ENCODE results near the gene USP49.

The USP49 gene

DNA sequence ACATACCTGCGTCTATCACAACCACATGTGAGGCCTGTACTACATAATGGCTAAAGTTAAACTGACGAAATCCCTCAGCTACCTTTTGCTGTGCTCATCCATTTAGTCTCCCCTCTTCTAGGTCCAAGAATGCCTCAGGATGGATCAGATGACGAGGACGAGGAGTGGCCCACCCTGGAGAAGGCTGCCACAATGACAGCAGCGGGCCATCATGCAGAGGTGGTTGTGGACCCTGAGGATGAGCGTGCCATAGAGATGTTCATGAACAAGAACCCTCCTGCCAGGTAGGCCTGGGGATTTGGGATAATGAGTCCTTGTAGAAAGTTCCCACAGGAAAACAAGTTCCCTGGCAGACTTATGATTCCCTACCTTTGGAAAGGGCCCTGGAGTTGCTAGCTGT is 32.1 kb upstream of the USP49 start:
- FAIRE-seq, result no peak

DNA sequence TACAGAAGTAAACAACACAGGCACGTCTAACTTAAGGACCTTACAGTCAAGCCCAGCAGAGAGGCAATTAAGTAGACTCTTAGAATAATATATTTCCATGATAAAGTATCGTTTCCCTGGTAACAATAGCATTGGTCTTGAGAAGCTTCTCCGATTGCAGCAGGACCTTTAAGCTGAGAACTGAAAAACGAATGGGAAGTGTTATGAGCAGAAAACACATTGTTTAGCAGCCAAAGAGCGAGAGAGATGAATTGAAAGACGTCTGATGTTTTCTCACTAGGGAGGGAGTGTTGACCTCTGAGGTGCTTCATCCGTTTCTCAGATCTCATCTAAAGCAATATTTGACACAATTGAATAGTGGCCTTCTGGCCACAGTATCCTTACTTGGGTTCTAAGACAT is 27.0 kb upstream of the USP49 start:
- no peak for FAIRE-seq

DNA sequence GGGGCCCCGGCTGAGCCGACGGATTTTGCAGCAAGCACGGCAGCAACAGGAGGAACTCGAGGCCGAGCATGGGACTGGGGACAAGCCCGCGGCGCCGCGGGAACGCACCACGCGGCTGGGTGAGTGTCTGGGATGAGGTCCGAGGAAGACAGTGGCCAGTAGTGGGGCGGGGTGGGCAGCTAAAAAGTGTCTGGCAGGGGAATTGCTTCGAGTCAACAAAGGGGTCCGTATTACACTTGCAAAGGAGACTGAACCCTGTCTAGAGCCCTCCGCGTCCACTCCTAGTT is 26.5 kb upstream of the USP49 start:
- no peak for FAIRE-seq

DNA sequence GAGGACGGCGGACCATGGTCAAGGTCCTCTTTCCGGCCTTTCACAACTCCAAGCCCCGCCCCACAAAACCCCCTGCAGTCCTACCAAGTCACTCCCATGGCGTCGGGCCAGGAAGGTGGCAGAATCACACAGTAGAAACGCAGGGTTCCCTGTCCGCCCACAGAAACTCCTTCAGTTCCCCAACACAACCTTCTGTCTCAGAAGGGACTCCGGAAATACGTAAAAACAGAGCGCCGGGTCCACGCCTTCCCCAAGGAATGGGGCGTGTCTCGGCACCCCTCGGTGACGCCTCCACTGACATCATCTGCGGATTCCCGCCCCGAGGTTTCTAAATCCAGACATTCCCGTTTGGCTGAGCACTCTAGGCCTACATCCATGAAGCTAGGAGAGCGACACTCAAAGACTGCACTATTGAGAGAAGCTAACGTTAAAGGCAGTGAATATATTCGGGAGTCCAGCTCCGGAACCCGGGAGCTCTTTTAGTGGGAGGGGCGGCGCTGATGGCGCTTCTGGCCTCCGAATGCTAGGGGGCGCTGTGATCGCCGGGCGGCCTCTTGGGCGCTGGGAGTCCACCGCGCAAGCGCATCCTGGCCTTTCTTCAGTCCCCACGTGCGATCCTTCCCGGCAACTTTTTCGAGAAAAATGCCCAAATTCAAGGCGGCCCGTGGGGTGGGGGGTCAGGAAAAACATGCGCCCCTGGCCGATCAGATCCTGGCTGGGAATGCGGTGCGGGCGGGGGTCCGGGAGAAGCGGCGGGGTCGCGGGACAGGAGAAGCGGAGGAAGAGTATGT is 25.9 kb upstream of the USP49 start, which contains the start of the genes BYSL and MED20:
TSS of gene BYSL (plus strand) at position 579 of the 791 bp plus-strand sequence. CDS start at position 643, 64 bp downstream.
TSS of gene MED20 (minus strand) at position 219 of the 791 bp plus-strand sequence. CDS start at position 98, 121 bp downstream.
- FAIRE-seq, result no peak

DNA sequence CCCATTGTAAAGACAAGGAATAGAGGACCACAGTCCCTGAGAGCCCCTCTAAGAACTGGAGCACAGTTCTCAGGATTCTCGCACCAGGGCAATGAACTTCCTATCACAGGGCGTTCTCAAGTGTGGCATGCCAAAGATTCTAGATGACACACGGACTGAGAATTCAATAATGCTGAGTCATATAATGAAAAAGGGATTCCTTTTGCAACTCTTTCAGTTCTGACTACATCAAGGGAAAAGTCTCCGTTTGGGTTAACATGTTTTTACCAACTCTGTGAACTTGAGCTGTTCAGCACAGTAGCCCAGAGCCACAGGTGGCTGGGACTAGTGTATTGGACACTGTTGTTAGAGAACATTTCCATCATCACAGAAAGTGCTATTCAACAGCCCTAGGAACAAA is 22.4 kb upstream of the USP49 start:
- FAIRE-seq, result no peak

DNA sequence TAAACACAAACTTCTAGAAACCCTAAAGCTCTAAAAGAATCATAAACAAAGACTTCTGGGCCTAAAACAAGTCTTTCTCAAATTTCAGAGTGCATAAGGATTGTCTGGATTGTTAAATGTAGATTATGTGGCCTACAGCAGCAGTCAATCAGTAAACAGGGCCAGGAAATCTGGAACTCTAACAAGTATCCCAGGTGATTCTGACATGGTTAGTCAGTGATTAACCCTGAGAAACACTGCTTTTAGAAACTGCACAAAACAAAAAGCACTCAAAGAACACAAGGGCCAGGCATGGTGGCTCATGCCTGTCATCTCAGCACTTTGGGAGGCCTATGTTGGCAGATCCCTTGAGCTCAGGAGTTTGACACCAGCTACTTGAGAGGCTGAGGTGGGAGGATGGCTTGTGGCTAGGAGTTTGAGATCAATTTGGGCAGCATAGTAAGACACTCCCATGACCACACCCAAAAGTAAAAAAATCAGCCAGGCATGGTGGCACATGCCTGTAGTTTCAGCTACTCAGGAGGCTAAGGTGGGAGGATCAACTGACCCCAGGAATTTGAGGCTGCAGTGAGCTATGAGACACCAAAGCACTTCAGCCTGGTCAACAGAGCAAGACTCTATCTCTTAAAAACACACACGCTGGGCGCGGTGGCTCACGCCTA is 19.8 kb upstream of the USP49 start:
- FAIRE-seq, result no peak

GRCh38 chr6:41914343-41914742 is 19.2 kb upstream of the USP49 start:
- FAIRE-seq, result no peak

- no peak for FAIRE-seq
These were observed 14.6 kb upstream of the USP49 start for GRCh38 chr6:41909727-41910126.

GRCh38 chr6:41901882-41902519 is 6.8 kb upstream of the USP49 start:
- FAIRE-seq, result no peak

GRCh38 chr6:41900861-41901260 is 5.7 kb upstream of the USP49 start:
- no peak for FAIRE-seq

- no peak for FAIRE-seq
These were observed 1.1 kb upstream of the USP49 start for GRCh38 chr6:41896281-41896680.

DNA sequence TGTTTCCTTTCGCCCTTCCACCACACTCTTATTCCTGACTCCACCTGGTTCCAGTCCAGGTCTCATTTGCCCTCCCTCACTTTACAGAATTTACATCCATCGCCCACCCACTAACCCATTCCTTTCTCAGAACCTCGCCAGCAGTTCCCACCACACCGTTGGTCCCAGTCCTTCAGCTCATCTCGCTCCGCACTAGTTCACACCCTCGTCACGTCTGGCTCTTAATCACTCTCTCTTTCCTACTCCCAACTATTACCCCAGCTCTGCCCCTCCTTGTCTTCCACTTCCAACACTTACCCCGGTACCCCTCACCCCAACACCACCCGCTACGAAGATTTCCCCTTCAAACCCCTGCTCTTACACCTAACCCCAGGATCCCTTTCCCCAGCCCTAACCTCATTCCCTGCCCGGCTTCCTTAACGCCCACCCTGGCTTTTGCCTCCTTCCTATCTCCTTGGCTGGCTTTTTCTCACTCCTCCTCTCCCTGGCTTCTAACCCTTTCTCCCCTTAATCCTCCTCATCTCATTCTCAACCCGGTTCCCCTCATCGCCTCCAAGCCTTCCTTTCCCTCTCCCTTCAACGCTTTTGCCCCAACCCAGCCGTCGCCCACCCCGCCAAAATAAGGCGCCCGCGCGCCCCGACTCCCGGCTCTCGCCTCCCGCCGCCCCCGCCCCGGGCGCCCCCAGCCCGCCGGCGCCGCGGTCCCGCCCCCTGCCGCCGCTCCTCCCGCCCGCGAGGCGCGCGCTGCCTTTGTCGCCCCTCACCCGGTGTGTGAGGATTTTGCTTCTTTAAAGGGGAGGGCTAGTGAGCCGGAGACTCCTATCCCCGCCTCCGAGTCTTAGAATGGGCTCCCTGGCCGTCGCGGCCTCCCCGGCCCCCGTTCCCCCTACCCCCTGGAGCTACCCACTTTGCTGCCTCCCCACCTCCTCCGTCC is 542 bp downstream of the USP49 start:
- FAIRE-seq, result no peak

- no peak for FAIRE-seq
These were observed 2.1 kb downstream of the USP49 start for GRCh38 chr6:41892921-41893564.

DNA sequence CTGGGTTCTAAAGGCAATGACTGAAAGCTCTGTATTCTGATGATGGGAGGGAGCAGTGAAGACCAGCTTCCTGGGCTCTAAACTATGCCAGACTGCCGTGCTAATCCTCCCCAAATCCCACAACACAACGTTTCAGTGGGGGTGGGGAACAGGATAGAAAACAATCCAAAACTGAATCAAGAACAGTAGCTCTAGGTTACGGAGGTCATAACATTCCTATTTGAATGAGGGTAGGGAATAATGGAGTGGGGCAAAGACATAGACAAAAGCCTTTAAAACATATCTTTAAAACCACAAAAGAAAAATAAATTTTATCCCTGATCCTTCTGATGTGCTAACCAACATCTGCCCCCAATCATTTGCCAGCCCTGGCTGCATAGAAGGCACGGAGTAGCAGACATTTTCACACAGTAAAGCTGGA is 7.8 kb downstream of the USP49 start:
- FAIRE-seq, result no peak

GRCh38 chr6:41885930-41886329 is 9.2 kb downstream of the USP49 start:
- no peak for FAIRE-seq

- FAIRE-seq, result no peak
These were observed 10.2 kb downstream of the USP49 start for GRCh38 chr6:41884957-41885356.

DNA sequence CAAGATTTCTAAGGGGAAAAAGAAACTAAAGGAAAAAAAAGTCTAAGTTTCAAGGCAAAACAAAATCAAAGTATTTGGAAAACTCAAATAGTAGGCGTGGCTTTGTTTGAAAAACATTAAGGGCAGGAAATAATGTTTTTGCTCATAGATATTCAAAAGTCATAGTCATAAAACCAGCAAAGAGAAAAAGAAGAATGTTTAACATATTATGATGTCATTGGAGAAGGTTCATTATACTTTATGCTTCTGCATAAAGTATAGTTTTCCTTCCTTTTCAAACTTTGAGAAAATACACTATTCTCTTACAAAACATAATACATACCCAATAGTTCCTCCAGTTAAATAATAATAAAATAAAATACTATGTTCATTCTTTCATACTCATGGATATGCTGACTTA is 13.7 kb downstream of the USP49 start:
- no peak for FAIRE-seq

DNA sequence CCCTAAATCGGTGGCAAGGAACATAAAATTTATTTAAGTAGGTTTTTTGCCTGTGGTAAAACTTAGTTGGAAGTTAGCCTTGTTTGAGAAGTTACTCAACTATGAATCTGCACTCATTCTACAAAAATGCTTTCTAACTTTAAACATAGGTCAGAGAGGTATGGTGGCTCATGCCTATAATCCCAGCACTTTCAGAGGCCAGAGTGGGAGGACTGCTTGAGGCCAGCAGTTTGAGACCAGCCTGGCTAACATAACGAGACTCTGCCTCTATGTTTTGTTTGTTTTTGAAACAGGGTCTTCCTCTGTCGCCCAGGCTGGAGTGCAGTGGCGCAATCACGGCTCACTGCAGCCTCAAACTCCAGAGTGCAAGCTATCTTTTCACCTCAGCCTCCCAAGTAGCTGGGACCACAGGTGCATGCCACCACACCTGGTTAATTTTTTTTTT is 16.2 kb downstream of the USP49 start:
- no peak for FAIRE-seq

DNA sequence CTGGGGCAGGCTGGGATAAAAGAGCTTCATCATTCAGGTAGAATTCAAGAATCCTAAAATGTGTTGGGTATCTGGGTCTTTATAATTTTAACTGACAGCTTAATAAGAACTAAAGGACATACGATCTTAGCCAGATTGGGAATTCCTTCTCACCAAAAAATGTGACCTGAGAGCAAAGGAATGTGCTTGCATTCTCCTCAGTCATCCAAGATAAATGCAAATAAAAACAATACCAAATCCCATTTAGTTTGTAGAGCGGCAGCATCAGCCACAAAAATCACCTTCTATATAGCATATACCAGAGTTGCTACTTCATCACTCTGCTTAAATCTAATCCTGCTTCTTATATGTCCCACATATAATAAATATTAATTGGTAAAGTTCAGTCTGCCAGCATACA is 16.9 kb downstream of the USP49 start:
- FAIRE-seq, result no peak

DNA sequence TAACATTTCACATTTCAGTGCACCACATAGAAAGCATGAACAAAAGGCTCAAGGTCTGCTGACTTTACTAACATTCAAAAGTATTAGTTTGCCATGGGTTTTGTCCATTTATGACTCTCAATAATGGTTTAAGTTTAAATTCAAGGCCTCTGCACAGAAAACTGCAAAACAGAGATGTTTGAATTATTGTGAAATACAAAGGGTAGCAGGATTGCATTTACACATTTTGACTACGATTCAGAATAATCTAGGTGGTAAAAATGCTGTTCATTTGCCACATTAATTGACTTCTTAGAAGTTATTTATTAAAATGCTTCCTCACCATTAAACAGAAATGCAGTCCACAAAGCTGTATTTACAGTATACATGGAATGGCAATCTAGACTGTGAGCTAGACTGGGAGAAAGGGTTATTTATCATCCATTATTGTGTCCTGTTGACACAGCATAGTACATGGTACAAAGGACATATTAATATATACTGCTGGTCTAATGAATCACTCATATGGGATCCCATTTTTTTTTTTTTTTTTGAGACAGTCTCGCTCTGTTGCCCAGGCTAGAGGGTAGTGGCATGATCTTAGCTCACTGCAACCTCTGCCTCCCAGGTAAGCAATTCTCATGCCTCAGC is 18.0 kb downstream of the USP49 start:
- FAIRE-seq, result no peak

DNA sequence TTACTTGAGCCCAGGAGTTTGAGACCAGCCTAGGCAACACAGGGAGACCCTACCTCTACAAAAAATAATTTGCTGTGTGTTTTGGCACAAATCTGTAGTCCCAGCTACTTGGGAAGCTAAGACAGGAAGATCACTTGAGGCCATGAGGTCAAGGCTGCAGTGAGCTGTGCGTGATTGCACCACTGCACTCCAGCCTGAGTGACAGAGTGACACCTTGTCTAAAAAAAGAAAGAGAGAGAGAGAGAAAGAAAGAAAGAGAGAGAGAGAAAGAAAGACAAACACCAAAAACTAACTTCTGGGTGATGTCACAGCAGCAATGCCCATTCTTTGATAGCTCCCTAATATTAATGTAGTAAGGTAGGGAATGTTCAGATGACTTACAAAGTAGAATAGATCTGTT is 20.4 kb downstream of the USP49 start:
- no peak for FAIRE-seq

DNA sequence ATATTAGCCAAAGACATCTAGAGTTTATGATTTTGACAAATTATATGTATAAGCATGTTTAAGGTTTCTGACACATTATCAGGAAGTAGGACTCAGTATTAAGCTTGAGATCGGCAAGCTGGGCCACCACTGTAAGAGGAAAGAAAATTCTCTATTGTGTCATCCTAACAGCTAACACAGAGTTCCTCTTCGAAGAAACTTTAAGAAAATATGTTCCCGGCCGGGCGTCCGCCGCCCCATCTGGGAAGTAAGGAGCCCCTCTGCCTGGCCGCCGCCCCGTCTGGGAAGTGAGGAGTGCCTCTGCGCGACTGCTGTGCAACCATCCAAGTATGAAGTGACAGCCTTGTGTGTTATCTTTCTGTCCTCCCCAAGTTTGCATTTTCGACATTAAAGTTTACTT is 23.0 kb downstream of the USP49 start:
- no peak for FAIRE-seq
